Measurements from ENCODE around the gene CPD. TPM values are rescaled to one million over a fixed set of nuclear protein-coding genes. Genes with fewer than 3 reads are reported as not detected.

The CPD gene
- polyA plus RNA-seq, 4 donors: 81.5 to 92.2 (median 85.5) TPM

- DNase-seq (ENCODE audit: low read depth in 4 of 4, low spot score in 2 of 4): no peak
Measured at GRCh38 chr17:30483159-30483558, 104.4 kb downstream of the CPD start.

- DNase-seq (ENCODE audit: low read depth in 4 of 4, low spot score in 2 of 4): no peak
Measured at GRCh38 chr17:30493780-30494179, 115.1 kb downstream of the CPD start.

- DNase-seq (ENCODE audit: low read depth in 4 of 4, low spot score in 2 of 4): no peak
Measured at GRCh38 chr17:30495586-30495985, 116.9 kb downstream of the CPD start.

- no peak for DNase-seq (ENCODE audit: low read depth in 4 of 4, low spot score in 2 of 4)
Measured at GRCh38 chr17:30503558-30503957, 124.8 kb downstream of the CPD start.

DNA sequence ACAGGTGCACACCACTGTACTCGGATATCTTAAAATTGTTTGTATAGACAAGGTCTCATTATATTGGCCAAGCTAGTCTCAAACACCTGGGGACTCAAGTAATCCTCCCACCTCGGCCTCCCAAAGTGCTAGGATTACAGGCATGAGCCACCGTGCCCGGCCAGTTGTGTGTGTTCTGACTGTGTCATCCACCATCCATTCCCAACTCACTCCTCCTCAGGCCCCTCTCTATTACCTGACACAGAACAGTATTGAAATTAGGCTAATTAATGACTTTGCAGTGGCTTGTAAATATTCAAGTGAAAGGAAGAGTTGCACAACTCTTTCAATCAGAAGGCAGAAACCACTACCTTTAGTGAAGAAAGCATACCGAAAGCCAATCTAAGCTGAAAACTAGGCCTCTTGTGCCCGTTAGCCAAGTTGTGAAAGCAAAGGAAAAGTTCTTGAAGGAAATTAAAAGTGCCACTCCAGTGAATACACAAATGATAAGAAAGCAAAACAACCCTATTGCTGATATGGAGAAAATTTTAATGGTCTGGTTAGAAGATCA lies 127.2 kb downstream of the CPD start:
- DNase-seq (ENCODE audit: low read depth in 4 of 4, low spot score in 2 of 4): no peak

DNA sequence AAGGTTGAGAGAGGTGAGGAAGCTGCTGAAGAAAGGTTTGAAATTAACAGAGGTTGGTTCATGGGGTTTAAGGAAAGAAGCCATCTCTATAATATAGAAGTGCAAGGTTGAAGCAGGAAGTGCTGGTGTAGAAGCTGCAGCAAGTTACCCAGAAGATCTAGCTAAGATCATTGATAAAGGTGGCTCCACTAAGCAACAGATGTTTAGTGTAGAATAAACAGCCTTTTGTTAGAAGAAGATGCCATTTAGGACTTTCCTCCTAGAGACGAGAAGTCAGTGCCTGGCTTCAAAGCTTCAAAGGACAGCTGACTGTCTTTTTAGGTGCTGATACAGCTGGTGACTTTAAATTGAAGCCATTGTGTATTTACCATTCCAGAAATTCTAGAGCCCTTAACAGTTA lies 127.8 kb downstream of the CPD start:
- DNase-seq (ENCODE audit: low read depth in 4 of 4, low spot score in 2 of 4): no peak

GRCh38 chr17:30513346-30513745 lies 134.6 kb downstream of the CPD start:
- DNase-seq (ENCODE audit: low read depth in 4 of 4, low spot score in 2 of 4): no peak

DNA sequence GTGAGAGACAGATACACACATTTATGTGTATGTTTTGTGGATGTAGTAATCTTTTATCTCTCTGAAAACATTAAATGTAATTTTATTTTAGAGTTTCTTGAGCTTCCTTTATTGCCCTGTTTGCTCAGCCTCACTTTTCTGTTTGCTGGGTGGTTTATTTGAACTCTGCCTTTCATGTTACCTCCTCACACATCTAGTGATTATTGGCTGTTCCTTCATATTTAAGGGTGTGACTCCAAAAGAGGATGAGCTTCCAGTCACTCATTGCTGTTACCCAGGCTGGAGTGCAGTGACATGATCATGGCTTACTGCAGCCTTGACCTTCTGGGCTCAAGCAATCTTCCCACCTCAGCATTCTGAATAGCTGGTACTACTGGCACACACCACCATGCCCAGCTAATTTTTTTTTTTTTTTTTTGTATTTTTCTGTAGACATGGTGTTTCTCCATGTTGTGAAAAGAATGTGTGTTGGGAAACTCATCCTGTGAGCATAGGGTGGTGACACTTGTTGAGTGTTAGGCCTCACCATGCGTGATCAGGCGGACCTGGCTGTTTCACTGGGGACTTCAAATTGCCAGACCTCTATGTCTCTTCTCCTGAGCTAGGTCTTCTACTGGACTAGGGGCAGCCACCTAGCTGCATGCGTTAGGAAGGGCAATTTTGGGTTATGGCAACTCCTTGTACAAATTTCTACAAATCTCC lies 136.3 kb downstream of the CPD start:
- DNase-seq (ENCODE audit: low read depth in 4 of 4, low spot score in 2 of 4): no peak

GRCh38 chr17:30517786-30518185 lies 139.1 kb downstream of the CPD start:
- DNase-seq (ENCODE audit: low read depth in 4 of 4, low spot score in 2 of 4): no peak

DNA sequence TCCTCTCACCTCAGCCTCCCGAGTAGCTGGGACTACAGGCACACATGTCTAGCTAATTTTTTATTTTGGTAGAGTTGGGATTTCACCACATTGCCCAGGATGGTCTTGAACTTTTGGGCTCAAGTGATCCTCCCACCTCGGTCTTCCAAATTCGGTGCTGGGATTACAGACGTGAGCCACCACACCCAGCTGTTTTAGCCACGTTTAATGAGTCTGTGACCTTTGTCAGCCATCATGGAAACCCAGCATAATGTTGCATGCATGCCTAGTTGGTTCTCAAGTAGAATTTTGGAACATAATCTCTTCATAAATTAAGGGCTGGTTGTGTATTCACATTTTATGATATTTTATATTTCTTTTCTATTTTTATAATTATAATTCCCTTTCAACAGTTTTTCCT lies 140.4 kb downstream of the CPD start:
- no peak for DNase-seq (ENCODE audit: low read depth in 4 of 4, low spot score in 2 of 4)

Other genes with a start within 250 kb of the CPD start
- 1 to 10 TPM in 1 of 4 donors, under 1 TPM in 3; 0.52 to 1.0 (median 0.83) TPM for gene SLC6A4, start 143.2 kb upstream of the CPD start, polyA plus RNA-seq (ENCODE audit: insufficient read length in 4 of 4)
- gene BLMH, start 87.0 kb upstream of the CPD start, polyA plus RNA-seq (ENCODE audit: insufficient read length in 4 of 4): 10 to 100 TPM; 72.3 to 99.7 (median 81.3) TPM
- gene TMIGD1, start 44.9 kb upstream of the CPD start, polyA plus RNA-seq (ENCODE audit: insufficient read length in 4 of 4): 1 to 10 TPM in 1 of 4 donors, under 1 TPM in 3; 0.59 to 1.2 (median 0.83) TPM
- gene GOSR1, start 98.5 kb downstream of the CPD start, polyA plus RNA-seq (ENCODE audit: insufficient read length in 4 of 4): 10 to 100 TPM; 42.3 to 59.8 (median 51.7) TPM